ENCODE results near the gene ELAPOR2.

- TF ChIP-seq CEBPB (IDR thresholded peaks at IDR 0.05; ENCODE audit: low read depth, low read length) (no peak), SMC3 (IDR thresholded peaks at IDR 0.05; ENCODE audit: low read depth, low read length) (no peak), RCOR1 (IDR thresholded peaks at IDR 0.05; ENCODE audit: insufficient replicate concordance, low read length) (no peak)
Measured at GRCh38 chr7:87105401-87105800, 45.9 kb upstream of the ELAPOR2 start.
